Right lobe of liver (tissue), 6 donors: ENCODE data around the gene ZMIZ1. TPM values are rescaled to one million over a fixed set of nuclear protein-coding genes. Genes with fewer than 3 reads are reported as not detected.

Experiments
- ATAC-seq, 4 donors: fragments of 200-7000 bp; cut with Tn5 transposase; one replicate each; pipeline ENCODE4 v1.9.1; 2020; ENCODE audit warnings: mild to moderate bottlenecking in 4 of 4, moderate library complexity in 4 of 4
- DNase-seq, 3 donors: peaks; one replicate each; pipeline ENCODE4 v3.0.0-alpha.2; 2020
- H3K27ac ChIP-seq, 3 donors: fragments of 200-600 bp; one replicate each; pipeline ENCODE4 v1.8.0; 2022
- H3K27me3 ChIP-seq, 2 donors: fragments of 200-600 bp; one replicate each; pipeline ENCODE4 v1.8.0; 2022
- H3K36me3 ChIP-seq, 4 donors: fragments of 200-600 bp; sonication (generic) in 1 of 4; one replicate each; pipeline versions ENCODE4 v1.5.1 to v1.8.0; 2017 to 2022; ENCODE audit warnings: control low read depth in 1 of 4
- H3K4me1 ChIP-seq, 4 donors: fragments of 200-600 bp; sonication (generic) in 1 of 4; one replicate each; pipeline versions ENCODE4 v1.5.1 to v1.8.0; 2017 to 2022; ENCODE audit warnings: control low read depth in 1 of 4
- H3K4me3 ChIP-seq, 3 donors: fragments of 200-600 bp; one replicate each; pipeline ENCODE4 v1.8.0; 2022
- H3K9me3 ChIP-seq, 4 donors: fragments of 200-600 bp; sonication (generic) in 1 of 4; one replicate each; pipeline versions ENCODE4 v1.5.1 to v1.8.0; 2017 to 2022; ENCODE audit warnings: control low read depth in 1 of 4
- CTCF ChIP-seq, 4 donors: fragments of 200-600 bp in 3 of 4; fragments of 450-650 bp in 1 of 4; IDR thresholded peaks; one replicate each; pipeline versions ENCODE4 v1.5.1 to v1.8.0; 2016 to 2022; ENCODE audit warnings: antibody characterized with exemption in 4 of 4, mild to moderate bottlenecking in 2 of 4
- POLR2A ChIP-seq: fragments of 450-650 bp; IDR thresholded peaks from one replicate; pipeline ENCODE4 v1.6.1; 2017; ENCODE audit warnings: antibody characterized with exemption, mild to moderate bottlenecking
- WGBS: methylation state at CpG from one replicate; pipeline ENCODE4 v1.1.6; 2018; ENCODE audit warnings: low coverage, low lambda C conversion rate; ENCODE audit not compliant: insufficient coverage; ENCODE audit errors: missing lambda C conversion rate; 5-methylcytosine and 5-hydroxymethylcytosine counted together
- intact Hi-C, 2 donors: fragments of 100-400 bp; cut with DNase I; formaldehyde crosslinking; loops; one replicate each; pipeline versions ENCODE4 v1.11.2 to v1.14.1; 2022
- total RNA-seq, 6 experiments: library from RNA; depleted of rRNA in 2 of 6; stranded (reverse); fragments of >200 nt in 2 of 6; fragmentation: NEBNext Ultra II Directional in 3 of 6; extraction: Animal tissue kit (Norgen Biotek cat#: 25700) in 3 of 6; gene quantifications; one replicate each; pipeline versions ENCODE4 v1.1.0 to v1.2.4, GENCODE V29; 2016 to 2023
- donor health status: DM: no; HTN: yes; CAD: no.
- donor health status: DM: no; HTN: no; CAD: no.
- donor health status: DM: no; HTN: no; CAD: no.
- donor health status: DM: no; HTN: yes; CAD: no.
- donor health status: DM: no; HTN: yes; CAD: no.

The ZMIZ1 gene
- total RNA-seq, 6 experiments from 2014 or later: 9.9 to 22.8 (median 12.3) TPM

- DNase-seq: no peak
- H3K27ac ChIP-seq: no peak overlapping the region
- no peaks in the 10 kb centered on the region for H3K9me3 ChIP-seq
- 96% methylated on average over 6 of the region's 6 CpGs for WGBS
- H3K4me1 ChIP-seq: no peaks in the 10 kb centered on the region
- H3K36me3 ChIP-seq: peaks cover 0 to 8% (median 6%) of the 10 kb centered on the region in 4 donors
- TF ChIP-seq CTCF (IDR thresholded peaks at IDR 0.05) (no peak), POLR2A (no peak)
- ATAC-seq: no peak
- H3K27me3 ChIP-seq: no peaks in the 10 kb centered on the region
- no peak overlapping the region for H3K4me3 ChIP-seq
- intact Hi-C loops: no loop called here
These were observed 212.2 kb downstream of the ZMIZ1 start for GRCh38 chr10:79280956-79281355.

GRCh38 chr10:79282388-79282787 lies 213.6 kb downstream of the ZMIZ1 start:
- Histone ChIP-seq H3K27me3 (no peaks in the 10 kb centered on the region), H3K36me3 (peaks cover 0 to 8% (median 4%) of the 10 kb centered on the region in 4 donors), H3K4me1 (no peaks in the 10 kb centered on the region), H3K27ac (no peak overlapping the region), H3K4me3 (no peak overlapping the region), H3K9me3 (no peaks in the 10 kb centered on the region)
- intact Hi-C loops: no loop called here
- TF ChIP-seq CTCF (IDR thresholded peaks at IDR 0.05): no peak
- TF ChIP-seq POLR2A: no peak
- no CpG with 5 or more reads among the region's 11 CpGs for WGBS
- ATAC-seq (no peak), DNase-seq (no peak)

- Histone ChIP-seq H3K36me3 (peaks cover 0 to 3% (median 0%) of the 10 kb centered on the region in 4 donors), H3K4me1 (no peaks in the 10 kb centered on the region), H3K27ac (no peak overlapping the region), H3K9me3 (no peaks in the 10 kb centered on the region), H3K27me3 (no peaks in the 10 kb centered on the region), H3K4me3 (no peak overlapping the region)
- DNase-seq: no peak
- WGBS: 73% methylated on average over 2 of the region's 3 CpGs
- intact Hi-C loops: no loop called here
- no peak for ATAC-seq
- TF ChIP-seq POLR2A (no peak), CTCF (IDR thresholded peaks at IDR 0.05) (no peak)
These were observed 214.8 kb downstream of the ZMIZ1 start for GRCh38 chr10:79283616-79284015.

GRCh38 chr10:79284158-79284871 lies 215.5 kb downstream of the ZMIZ1 start:
- TF ChIP-seq POLR2A: no peak
- TF ChIP-seq CTCF (IDR thresholded peaks at IDR 0.05): no peak
- intact Hi-C loops: no loop called here
- ATAC-seq (no peak), DNase-seq (no peak)
- Histone ChIP-seq H3K27ac (no peak overlapping the region), H3K27me3 (no peaks in the 10 kb centered on the region), H3K4me1 (no peaks in the 10 kb centered on the region), H3K36me3 (peaks cover 0 to 3% (median 0%) of the 10 kb centered on the region in 4 donors), H3K4me3 (no peak overlapping the region), H3K9me3 (no peaks in the 10 kb centered on the region)
- 79% methylated on average over 7 of the region's 7 CpGs for WGBS
